Vagina (tissue), 2 donors: ENCODE results near the gene OR2A42. TPM values are rescaled to one million over a fixed set of nuclear protein-coding genes. Genes with fewer than 3 reads are reported as not detected.
"Not testable (repeated sequence)": the region's sequence is repeated elsewhere in the genome, so short reads cannot be mapped to it uniquely, and the experiment has no call there.

Source experiments
- DNase-seq, 2 donors: peaks; one replicate each; pipeline ENCODE4 v3.0.0-alpha.2; 2017; ENCODE audit errors: extremely low spot score in 2 of 2
- H3K27ac ChIP-seq: fragments of 200-600 bp; sonication (generic); one replicate; pipeline ENCODE4 v1.5.1; 2019
- H3K27me3 ChIP-seq: fragments of 200-600 bp; sonication (generic); one replicate; pipeline ENCODE4 v1.5.1; 2019
- H3K36me3 ChIP-seq, 2 donors: fragments of 200-600 bp; sonication (generic); one replicate each; pipeline ENCODE4 v1.5.1; 2017 to 2019
- H3K4me1 ChIP-seq: fragments of 200-600 bp; sonication (generic); one replicate; pipeline ENCODE4 v1.5.1; 2019
- H3K4me3 ChIP-seq, 2 donors: fragments of 200-600 bp; sonication (generic); 1 replicate in 1 of 2; 2 replicates in 1 of 2; pipeline ENCODE4 v1.5.1; 2016 to 2019
- H3K9me3 ChIP-seq: fragments of 200-600 bp; sonication (generic); one replicate; pipeline ENCODE4 v1.5.1; 2019
- intact Hi-C: fragments of 100-400 bp; cut with DNase I; formaldehyde crosslinking; loops from one replicate; pipeline ENCODE4 v1.15.1; 2023
- total RNA-seq: library from RNA; depleted of rRNA; stranded (reverse); fragments of >200 nt; gene quantifications from one replicate; pipeline ENCODE4 v1.2.3, GENCODE V29; 2016

OR2A42 gene
- total RNA-seq, 1 donor from 2014 or later = not detected

DNA sequence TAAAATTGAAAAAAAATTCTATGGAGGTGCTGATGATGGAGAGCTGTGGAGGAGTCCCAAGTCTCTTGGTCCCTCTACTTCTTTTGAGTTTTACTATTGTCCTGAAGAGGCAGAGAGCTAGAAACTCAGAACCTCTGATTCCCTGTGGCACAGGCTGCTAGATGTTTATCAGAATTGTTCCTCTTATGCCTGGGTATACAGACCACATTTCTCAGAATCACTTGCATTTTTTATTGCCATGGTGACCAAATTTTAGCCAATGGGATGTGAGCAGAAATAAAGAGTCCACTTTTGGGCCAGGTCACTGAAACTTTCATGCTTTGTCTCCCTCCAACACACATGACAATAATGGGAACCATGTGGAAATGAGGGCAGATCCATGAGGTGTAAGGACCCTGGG lies 15.7 kb downstream of the OR2A42 start:
- H3K36me3 ChIP-seq, intact Hi-C loops: not testable (repeated sequence)

GRCh38 chr7:144220531-144220930 lies 18.9 kb downstream of the OR2A42 start:
- not testable (repeated sequence) for H3K4me1 ChIP-seq, DNase-seq

More for the DNA sequence above, 15.7 kb downstream of the OR2A42 start:
- not testable (repeated sequence) for H3K4me1 ChIP-seq, H3K9me3 ChIP-seq, H3K27ac ChIP-seq, H3K27me3 ChIP-seq, H3K4me3 ChIP-seq, DNase-seq

GRCh38 chr7:144219149-144219548 lies 20.3 kb downstream of the OR2A42 start:
- H3K27me3 ChIP-seq, H3K27ac ChIP-seq, DNase-seq, intact Hi-C loops, H3K4me3 ChIP-seq, H3K9me3 ChIP-seq, H3K4me1 ChIP-seq, H3K36me3 ChIP-seq: not testable (repeated sequence)

More at GRCh38 chr7:144220531-144220930, 18.9 kb downstream of the OR2A42 start:
- H3K27ac ChIP-seq, H3K36me3 ChIP-seq, H3K9me3 ChIP-seq, H3K27me3 ChIP-seq, H3K4me3 ChIP-seq, intact Hi-C loops: not testable (repeated sequence)

GRCh38 chr7:144218581-144218980 lies 20.8 kb downstream of the OR2A42 start:
- H3K9me3 ChIP-seq, H3K36me3 ChIP-seq, intact Hi-C loops, H3K27me3 ChIP-seq, DNase-seq, H3K27ac ChIP-seq, H3K4me1 ChIP-seq, H3K4me3 ChIP-seq: not testable (repeated sequence)

DNA sequence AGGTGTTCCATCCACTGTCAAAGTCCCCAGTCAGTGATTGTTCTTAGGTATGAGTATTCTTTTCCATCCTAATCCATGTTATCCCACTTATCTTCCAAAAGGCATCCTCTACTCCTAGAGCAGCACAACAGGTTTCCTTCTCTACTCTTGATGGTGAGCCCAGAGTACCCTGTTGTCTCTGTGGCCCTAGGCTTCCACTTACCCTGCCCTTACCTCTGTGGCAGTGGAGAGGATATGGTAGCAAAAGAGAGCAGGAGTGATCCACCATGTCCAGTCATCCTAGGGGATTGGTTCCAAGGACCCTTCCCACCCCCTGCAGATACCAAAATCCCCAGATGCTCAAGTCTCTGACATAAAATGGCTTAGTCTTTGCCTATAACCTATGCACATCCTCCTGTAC lies 22.2 kb downstream of the OR2A42 start:
- H3K27ac ChIP-seq, H3K36me3 ChIP-seq, DNase-seq, H3K9me3 ChIP-seq, intact Hi-C loops, H3K4me3 ChIP-seq, H3K4me1 ChIP-seq, H3K27me3 ChIP-seq: not testable (repeated sequence)

DNA sequence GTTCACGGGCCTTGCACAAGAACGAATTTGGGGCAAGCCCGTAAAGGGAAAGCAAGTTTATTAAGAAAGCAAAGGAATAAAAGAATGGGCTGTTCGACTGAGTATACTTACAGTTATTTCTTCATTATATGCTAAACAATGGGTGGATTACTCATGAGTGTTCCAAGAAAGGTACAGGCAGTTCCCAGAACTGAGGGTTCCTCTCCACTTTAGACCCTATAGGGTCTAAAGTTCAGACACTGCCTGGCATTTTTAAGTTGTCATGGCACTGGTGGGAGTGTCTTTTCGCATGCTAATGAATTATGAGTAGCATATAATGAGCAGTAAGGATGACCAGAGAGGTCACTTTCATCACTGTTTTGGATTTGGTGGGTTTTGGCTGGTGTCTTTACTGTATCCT lies 34.1 kb downstream of the OR2A42 start:
- intact Hi-C loops, H3K27ac ChIP-seq, H3K4me1 ChIP-seq: not testable (repeated sequence)

DNA sequence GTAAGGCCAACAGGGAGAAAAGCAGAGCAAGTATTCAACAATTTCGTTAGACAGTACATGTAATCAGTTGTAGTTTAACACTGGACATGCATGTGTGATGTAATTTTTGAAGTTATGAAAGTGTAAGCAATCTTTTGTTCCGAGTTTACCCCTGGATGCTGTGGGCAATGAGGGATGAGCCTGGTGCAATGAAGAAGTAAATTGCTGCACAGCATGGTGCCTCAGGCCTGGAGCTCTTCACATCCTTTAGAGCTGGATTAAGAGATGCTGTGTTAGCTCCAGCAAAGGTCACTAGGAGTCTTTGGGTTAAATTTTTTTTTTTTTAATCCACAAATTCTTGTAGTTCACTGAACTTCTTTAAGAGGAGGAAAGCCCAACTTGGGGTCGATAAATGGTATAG lies 36.3 kb downstream of the OR2A42 start:
- H3K27ac ChIP-seq, intact Hi-C loops, H3K4me1 ChIP-seq, H3K27me3 ChIP-seq, H3K9me3 ChIP-seq, H3K4me3 ChIP-seq, H3K36me3 ChIP-seq, DNase-seq: not testable (repeated sequence)

More for the DNA sequence above, 34.1 kb downstream of the OR2A42 start:
- not testable (repeated sequence) for H3K27me3 ChIP-seq, H3K9me3 ChIP-seq, H3K36me3 ChIP-seq, DNase-seq, H3K4me3 ChIP-seq

- H3K27me3 ChIP-seq, DNase-seq, H3K9me3 ChIP-seq, intact Hi-C loops, H3K4me3 ChIP-seq, H3K27ac ChIP-seq, H3K36me3 ChIP-seq, H3K4me1 ChIP-seq: not testable (repeated sequence)
Observed at GRCh38 chr7:144201978-144202377, 37.4 kb downstream of the OR2A42 start.

GRCh38 chr7:144198934-144199333 lies 40.5 kb downstream of the OR2A42 start:
- H3K4me1 ChIP-seq, H3K27me3 ChIP-seq, H3K36me3 ChIP-seq, H3K9me3 ChIP-seq, H3K27ac ChIP-seq, DNase-seq, H3K4me3 ChIP-seq, intact Hi-C loops: not testable (repeated sequence)

GRCh38 chr7:144195212-144195872 lies 44.1 kb downstream of the OR2A42 start, which contains the start of gene ARHGEF35:
TSS of gene ARHGEF35 (minus strand) at chr7:144195833. CDS start at chr7:144188383, 7,450 bp downstream.
- H3K27me3 ChIP-seq, H3K9me3 ChIP-seq, H3K27ac ChIP-seq, DNase-seq, H3K4me3 ChIP-seq, H3K36me3 ChIP-seq, H3K4me1 ChIP-seq, intact Hi-C loops: not testable (repeated sequence)

- intact Hi-C loops, H3K27ac ChIP-seq, H3K4me1 ChIP-seq, H3K4me3 ChIP-seq, DNase-seq, H3K36me3 ChIP-seq, H3K9me3 ChIP-seq, H3K27me3 ChIP-seq: not testable (repeated sequence)
Observed at GRCh38 chr7:144194453-144194852, 45.0 kb downstream of the OR2A42 start.

- H3K4me1 ChIP-seq, DNase-seq, H3K4me3 ChIP-seq, H3K9me3 ChIP-seq, H3K27ac ChIP-seq, intact Hi-C loops, H3K36me3 ChIP-seq, H3K27me3 ChIP-seq: not testable (repeated sequence)
Observed at GRCh38 chr7:144193782-144194181, 45.6 kb downstream of the OR2A42 start.

GRCh38 chr7:144188578-144189171 lies 50.7 kb downstream of the OR2A42 start:
- H3K4me1 ChIP-seq, H3K36me3 ChIP-seq, intact Hi-C loops, H3K9me3 ChIP-seq, H3K27me3 ChIP-seq, H3K27ac ChIP-seq, H3K4me3 ChIP-seq, DNase-seq: not testable (repeated sequence)

DNA sequence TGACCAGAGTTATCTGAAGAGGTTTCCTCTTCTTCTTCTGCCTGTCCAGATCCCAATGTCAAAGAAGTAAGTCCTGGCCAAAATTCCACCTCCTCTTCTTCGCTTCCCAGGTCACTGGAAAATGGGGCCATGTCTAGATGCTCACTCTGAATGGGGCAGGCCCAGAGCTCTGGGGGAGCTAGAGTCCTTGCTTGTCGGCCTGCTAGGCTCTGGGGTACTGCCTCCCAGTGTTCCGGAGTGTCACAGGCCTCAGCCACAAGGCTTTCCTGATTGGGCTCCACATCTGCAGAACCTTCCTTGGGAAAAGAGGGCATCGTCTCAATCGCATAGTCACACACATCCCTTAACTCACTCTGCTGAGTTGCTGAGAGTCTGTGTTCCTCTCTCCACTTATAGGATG lies 51.6 kb downstream of the OR2A42 start:
- H3K27ac ChIP-seq, intact Hi-C loops, H3K9me3 ChIP-seq, H3K36me3 ChIP-seq, DNase-seq, H3K4me3 ChIP-seq, H3K27me3 ChIP-seq, H3K4me1 ChIP-seq: not testable (repeated sequence)
